ENCODE results near the gene SCFD2.

GRCh38 chr4:52984462-52984881 is 381.4 kb downstream of the SCFD2 start:
- TF ChIP-seq CTCF (IDR thresholded peaks at IDR 0.05; ENCODE audit: insufficient read depth, low read length) (no peak), REST (IDR thresholded peaks at IDR 0.05; ENCODE audit: insufficient replicate concordance, low read depth) (no peak), POLR2AphosphoS5 (IDR thresholded peaks at IDR 0.05; ENCODE audit: low read depth) (no peak), SPI1 (IDR thresholded peaks at IDR 0.05; ENCODE audit: borderline replicate concordance, low read depth) (no peak)

Data from HL-60 (cell line).